Measurements from ENCODE around the gene EGR4. TPM values are rescaled to one million over a fixed set of nuclear protein-coding genes. Genes with fewer than 3 reads are reported as not detected.

Gene EGR4
- total RNA-seq, 4 donors from 2014 or later, result not detected

DNA sequence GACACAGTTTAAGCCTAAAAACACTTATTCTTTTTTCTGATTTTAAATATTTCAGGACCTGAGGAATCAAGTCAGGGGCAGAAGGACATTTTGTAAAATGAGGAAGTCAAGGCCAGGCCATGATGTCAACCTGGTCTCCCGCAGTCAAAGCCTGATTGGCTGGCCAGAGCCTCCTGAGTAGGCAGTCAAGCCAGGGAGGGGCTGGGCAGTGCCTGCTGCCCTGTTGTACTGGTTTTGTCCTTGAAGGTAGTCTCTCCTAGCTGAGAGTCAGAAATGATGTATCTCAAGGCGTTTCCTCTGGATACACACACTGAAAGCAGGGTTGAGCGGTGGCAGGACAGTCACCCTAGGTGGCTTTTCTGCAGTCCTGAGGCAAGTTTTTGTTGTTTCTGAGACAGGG, 39.4 kb downstream of the EGR4 start:
- TF ChIP-seq CTCF (IDR thresholded peaks at IDR 0.05) (no peak), POLR2A (IDR thresholded peaks at IDR 0.05) (no peak)

GRCh38 chr2:73253400-73253799, 39.9 kb downstream of the EGR4 start:
- Histone ChIP-seq H3K4me3 (no peak overlapping the region), H3K36me3 (no peaks in the 10 kb centered on the region)
- intact Hi-C loops (cut with DNase I; ENCODE audit: low total_unique reads), result no loop called here

More for the DNA sequence above, 39.4 kb downstream of the EGR4 start:
- DNase-seq, result no peak
- Histone ChIP-seq H3K27ac (no peak overlapping the region), H3K36me3 (no peaks in the 10 kb centered on the region), H3K27me3 (no peaks in the 10 kb centered on the region), H3K9me3 (no peaks in the 10 kb centered on the region), H3K4me3 (no peak overlapping the region), H3K4me1 (no peaks in the 10 kb centered on the region)
- intact Hi-C loops (cut with DNase I; ENCODE audit: low total_unique reads), result no loop called here

GRCh38 chr2:73252238-73253027, 40.9 kb downstream of the EGR4 start:
- Histone ChIP-seq H3K36me3 (no peaks in the 10 kb centered on the region), H3K27me3 (no peaks in the 10 kb centered on the region), H3K9me3 (no peaks in the 10 kb centered on the region), H3K4me3 (no peak overlapping the region), H3K27ac (no peak overlapping the region), H3K4me1 (no peaks in the 10 kb centered on the region)
- intact Hi-C loops (cut with DNase I; ENCODE audit: low total_unique reads), result no loop called here
- DNase-seq, result no peak
- TF ChIP-seq CTCF (IDR thresholded peaks at IDR 0.05) (no peak), POLR2A (IDR thresholded peaks at IDR 0.05) (no peak)

More at GRCh38 chr2:73253400-73253799, 39.9 kb downstream of the EGR4 start:
- TF ChIP-seq POLR2A (IDR thresholded peaks at IDR 0.05) (no peak), CTCF (IDR thresholded peaks at IDR 0.05) (no peak)
- Histone ChIP-seq H3K4me1 (no peaks in the 10 kb centered on the region), H3K27me3 (no peaks in the 10 kb centered on the region), H3K27ac (no peak overlapping the region), H3K9me3 (no peaks in the 10 kb centered on the region)
- no peak for DNase-seq

DNA sequence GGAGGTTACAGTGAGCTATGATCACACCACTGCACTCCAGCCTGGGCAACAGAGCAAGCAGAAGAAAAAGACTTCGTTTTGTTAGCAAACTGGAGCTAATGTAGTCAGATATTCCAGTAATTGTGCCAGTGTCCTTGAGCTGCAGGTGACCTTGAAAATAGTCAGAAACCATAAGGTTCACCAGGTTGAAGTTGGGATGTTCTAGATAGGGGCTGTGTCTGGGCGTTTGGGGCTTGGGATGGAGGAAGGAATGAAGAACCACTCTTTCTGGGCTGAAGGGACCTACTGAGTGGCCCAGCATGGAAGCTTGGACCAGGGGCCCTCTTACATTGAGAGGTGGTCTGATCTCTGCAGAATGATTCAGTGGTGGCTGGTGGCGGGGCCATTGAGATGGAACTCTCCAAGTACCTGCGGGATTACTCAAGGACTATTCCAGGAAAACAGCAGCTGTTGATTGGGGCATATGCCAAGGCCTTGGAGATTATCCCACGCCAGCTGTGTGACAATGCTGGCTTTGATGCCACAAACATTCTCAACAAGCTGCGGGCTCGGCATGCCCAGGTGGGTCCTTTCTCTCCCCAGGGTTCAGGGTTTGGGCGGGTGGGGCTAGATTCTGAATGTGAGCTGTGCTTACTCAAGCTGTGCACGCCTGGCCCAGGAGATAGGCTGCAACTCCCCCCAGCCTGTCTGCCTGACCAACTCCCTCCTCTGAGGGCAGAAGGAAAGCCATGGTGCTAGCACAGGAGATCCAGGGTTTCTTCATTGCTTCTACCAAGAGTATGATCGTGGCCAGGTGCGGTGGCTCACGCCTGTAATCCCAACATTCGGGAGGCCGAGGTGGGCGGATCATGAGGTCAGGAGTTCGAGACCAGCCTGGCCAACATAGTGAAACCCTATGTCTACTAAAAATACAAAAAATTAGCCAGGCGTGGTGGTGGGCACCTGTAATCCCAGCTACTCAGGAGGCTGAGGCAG, 42.2 kb downstream of the EGR4 start:
- no peak for DNase-seq

More for the DNA sequence above, 42.2 kb downstream of the EGR4 start:
- intact Hi-C loops (cut with DNase I; ENCODE audit: low total_unique reads), result no loop called here
- TF ChIP-seq CTCF (IDR thresholded peaks at IDR 0.05) (no peak), POLR2A (IDR thresholded peaks at IDR 0.05) (no peak)
- no peaks in the 10 kb centered on the region for H3K4me1 ChIP-seq
- no peaks in the 10 kb centered on the region for H3K9me3 ChIP-seq
- H3K4me3 ChIP-seq, result no peak overlapping the region
- no peaks in the 10 kb centered on the region for H3K36me3 ChIP-seq
- no peak overlapping the region for H3K27ac ChIP-seq
- H3K27me3 ChIP-seq, result no peaks in the 10 kb centered on the region

Measured in uterus (tissue), 4 donors.